B cell (primary cell): ENCODE results near the gene ANAPC4. TPM values are rescaled to one million over a fixed set of nuclear protein-coding genes. Genes with fewer than 3 reads are reported as not detected.

Experiments used
- ATAC-seq: fragments of 200-7000 bp; cut with Tn5 transposase; one replicate; pipeline ENCODE4 v1.10.0; 2021; ENCODE audit warnings: low read depth, mild to moderate bottlenecking, moderate number of reproducible peaks, moderate library complexity
- CTCF ChIA-PET: fragments of 350-600 bp; sonication (Branson Sonifier 250); formaldehyde crosslinking; loops from one replicate; lab custom pipeline; 2021; ENCODE audit warnings: antibody characterized with exemption, inconsistent platforms; lab: Charles Lee
- POLR2A ChIA-PET: fragments of 350-600 bp; sonication (Branson Sonifier 250); formaldehyde crosslinking; loops from one replicate; lab custom pipeline; 2021; ENCODE audit warnings: antibody characterized with exemption; lab: Charles Lee
- DNase-seq: peaks from one replicate; pipeline ENCODE4 v3.0.0; 2013
- H2AFZ ChIP-seq: 2 replicates; pipeline ENCODE4 v1.6.1; 2012; ENCODE audit warnings: mild to moderate bottlenecking, low read depth, low read length; ENCODE audit not compliant: insufficient read depth, poor library complexity, severe bottlenecking
- H3K27ac ChIP-seq, 2 donors: 1 replicate in 1 of 2; 2 replicates in 1 of 2; pipeline ENCODE4 v1.5.1; 2012 to 2013; ENCODE audit warnings: low read length in 2 of 2, mild to moderate bottlenecking in 2 of 2, moderate library complexity in 1 of 2
- H3K27me3 ChIP-seq, 4 experiments: fragments of 200-600 bp in 1 of 4; sonication (generic) in 1 of 4; replicated peaks in 1 of 4; 1 replicate in 2 of 4; 2 replicates in 2 of 4; pipeline versions ENCODE4 v1.6.1 to v1.7.0; 2013 to 2016; ENCODE audit warnings: low read length in 3 of 4, mild to moderate bottlenecking in 2 of 4, mixed read lengths in 1 of 4, moderate library complexity in 1 of 4; ENCODE audit not compliant: insufficient read depth in 4 of 4, control insufficient read depth in 3 of 4; ENCODE audit errors: control extremely low read depth in 1 of 4
- H3K36me3 ChIP-seq, 2 experiments: replicated peaks in 1 of 2; 1 replicate in 1 of 2; 2 replicates in 1 of 2; pipeline versions ENCODE4 v1.6.1 to v1.7.1; 2013; ENCODE audit warnings: low read length in 1 of 2; ENCODE audit not compliant: insufficient read depth in 2 of 2, control insufficient read depth in 1 of 2; ENCODE audit errors: control extremely low read depth in 1 of 2, extremely low read depth in 1 of 2
- H3K4me1 ChIP-seq, 2 donors: fragments of 200-600 bp in 1 of 2; sonication (generic) in 1 of 2; 1 replicate in 1 of 2; 2 replicates in 1 of 2; pipeline versions ENCODE4 v1.5.1 to v1.6.1; 2013 to 2017; ENCODE audit warnings: low read length in 2 of 2; ENCODE audit not compliant: control insufficient read depth in 2 of 2, insufficient read depth in 2 of 2
- H3K4me2 ChIP-seq: replicated peaks from 2 replicates; pipeline ENCODE3; 2012; ENCODE audit warnings: mild to moderate bottlenecking, low read depth, low read length; ENCODE audit not compliant: poor library complexity, severe bottlenecking
- H3K4me3 ChIP-seq, 5 experiments: fragments of 200-600 bp in 1 of 5; sonication (generic) in 1 of 5; 1 replicate in 3 of 5; 2 replicates in 2 of 5; pipeline versions ENCODE4 v1.5.1 to v1.7.0; 2011 to 2016; ENCODE audit warnings: low read length in 4 of 5, mild to moderate bottlenecking in 4 of 5, low read depth in 2 of 5, control low read depth in 1 of 5, moderate library complexity in 1 of 5; ENCODE audit not compliant: insufficient read depth in 1 of 5; ENCODE audit errors: control extremely low read depth in 1 of 5, extremely low read depth in 1 of 5
- H3K79me2 ChIP-seq: fragments of 200-600 bp; sonication (generic); one replicate; pipeline ENCODE4 v1.6.0; 2016; ENCODE audit warnings: low read length; ENCODE audit not compliant: control insufficient read depth, insufficient read depth
- H3K9ac ChIP-seq: fragments of 200-600 bp; sonication (generic); 2 replicates; pipeline ENCODE4 v1.6.1; 2017; ENCODE audit warnings: mild to moderate bottlenecking, low read length, moderate library complexity
- H3K9me3 ChIP-seq, 3 donors: one replicate each; pipeline versions ENCODE4 v1.6.1 to v1.7.1; 2013; ENCODE audit warnings: low read length in 2 of 3; ENCODE audit not compliant: control insufficient read depth in 2 of 3, insufficient read depth in 1 of 3; ENCODE audit errors: control extremely low read depth in 1 of 3
- H4K20me1 ChIP-seq: 2 replicates; pipeline ENCODE4 v1.6.0; 2012; ENCODE audit warnings: mild to moderate bottlenecking, low read length; ENCODE audit not compliant: insufficient read depth, control insufficient read depth, poor library complexity, severe bottlenecking
- H3K27ac Mint-ChIP-seq: one replicate; pipeline ENCODE4 v1.8.0; 2021; ENCODE audit warnings: mixed read lengths
- H3K27me3 Mint-ChIP-seq: one replicate; pipeline ENCODE4 v1.8.0; 2021; ENCODE audit warnings: mixed read lengths
- H3K4me1 Mint-ChIP-seq: one replicate; pipeline ENCODE4 v1.8.0; 2021; ENCODE audit warnings: mixed read lengths
- H3K4me3 Mint-ChIP-seq: one replicate; pipeline ENCODE4 v1.8.0; 2021; ENCODE audit warnings: mixed read lengths
- H3K9me3 Mint-ChIP-seq: one replicate; pipeline ENCODE4 v1.8.0; 2022; ENCODE audit warnings: mixed read lengths; ENCODE audit not compliant: insufficient read depth
- EZH2 ChIP-seq: IDR thresholded peaks from 2 replicates; pipeline ENCODE4 v1.6.1; 2012; ENCODE audit warnings: borderline replicate concordance, low read depth, mild to moderate bottlenecking, moderate library complexity, low read length; ENCODE audit not compliant: insufficient read depth, poor library complexity, severe bottlenecking
- WGBS: methylation state at CpG from one replicate; pipeline ENCODE4 v1.1.5; 2013; ENCODE audit warnings: missing lambda C conversion rate; ENCODE audit not compliant: insufficient coverage; 5-methylcytosine and 5-hydroxymethylcytosine counted together
- intact Hi-C: fragments of 100-400 bp; cut with micrococcal nuclease; formaldehyde crosslinking; loops from one replicate; pipeline ENCODE4 v1.10.0; 2022
- polyA plus RNA-seq: library from polyadenylated mRNA; depleted of rRNA; stranded (reverse); fragments of >200 nt; gene quantifications from 2 replicates; pipeline ENCODE4 v1.2.3, GENCODE V29; 2012
- total RNA-seq, 2 donors: library from RNA; stranded (reverse); fragments of 120-200 nt in 1 of 2; gene quantifications; 1 replicate in 1 of 2; 2 replicates in 1 of 2; pipeline versions ENCODE4 v1.2.3 to v1.2.4, GENCODE V29; 2013 to 2022
- TF ChIP-seq, protein P1 (sequence below): fragments of 200-600 bp; IDR thresholded peaks from one replicate; pipeline ENCODE4 v1.8.0; 2022; ENCODE audit warnings: antibody characterized with exemption, mild to moderate bottlenecking

ANAPC4 gene
- total and polyA plus RNA-seq, 2 donors (not counting 1 experiment from before 2014, with no cell fraction given), result 18.4 to 52.6 TPM

DNA sequence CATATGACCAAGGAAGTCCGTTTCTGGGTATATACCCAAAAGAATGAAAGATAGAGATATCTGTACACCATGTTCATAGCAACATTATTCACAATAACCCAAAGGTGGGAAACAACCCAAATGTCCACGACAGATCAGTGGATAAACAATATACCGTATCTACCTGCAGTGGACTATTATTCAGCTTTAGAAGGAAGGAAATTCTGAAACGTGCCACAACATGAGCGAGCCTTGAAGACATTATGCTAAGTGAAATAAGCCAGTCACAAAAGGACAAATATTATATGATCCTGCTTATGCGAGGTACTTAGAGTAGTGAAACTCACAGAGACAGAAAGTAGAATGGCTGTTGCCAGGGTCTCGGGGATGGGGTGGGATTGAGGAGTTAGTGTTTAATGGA, 75.0 kb downstream of the ANAPC4 start:
- ChIA-PET CTCF (no interaction called here), POLR2A (no interaction called here)
- H3K9me3 Mint-ChIP-seq, result no peaks in the 10 kb centered on the region
- H3K4me1 Mint-ChIP-seq, result no peaks in the 10 kb centered on the region
- Histone ChIP-seq H3K36me3 (no peaks in the 10 kb centered on the region), H3K9me3 (no peaks in the 10 kb centered on the region), H3K27me3 (no peaks in the 10 kb centered on the region), H4K20me1 (no peaks in the 10 kb centered on the region), H3K27ac (no peak overlapping the region), H3K4me3 (no peak overlapping the region), H3K9ac (no peak overlapping the region), H2AFZ (no peak overlapping the region), H3K4me2 (no peak overlapping the region), H3K4me1 (no peaks in the 10 kb centered on the region), H3K79me2 (no peaks in the 10 kb centered on the region)
- intact Hi-C loops, result no loop called here
- no peak for DNase-seq
- no peak for TF ChIP-seq EZH2
- TF ChIP-seq, protein P1, sequence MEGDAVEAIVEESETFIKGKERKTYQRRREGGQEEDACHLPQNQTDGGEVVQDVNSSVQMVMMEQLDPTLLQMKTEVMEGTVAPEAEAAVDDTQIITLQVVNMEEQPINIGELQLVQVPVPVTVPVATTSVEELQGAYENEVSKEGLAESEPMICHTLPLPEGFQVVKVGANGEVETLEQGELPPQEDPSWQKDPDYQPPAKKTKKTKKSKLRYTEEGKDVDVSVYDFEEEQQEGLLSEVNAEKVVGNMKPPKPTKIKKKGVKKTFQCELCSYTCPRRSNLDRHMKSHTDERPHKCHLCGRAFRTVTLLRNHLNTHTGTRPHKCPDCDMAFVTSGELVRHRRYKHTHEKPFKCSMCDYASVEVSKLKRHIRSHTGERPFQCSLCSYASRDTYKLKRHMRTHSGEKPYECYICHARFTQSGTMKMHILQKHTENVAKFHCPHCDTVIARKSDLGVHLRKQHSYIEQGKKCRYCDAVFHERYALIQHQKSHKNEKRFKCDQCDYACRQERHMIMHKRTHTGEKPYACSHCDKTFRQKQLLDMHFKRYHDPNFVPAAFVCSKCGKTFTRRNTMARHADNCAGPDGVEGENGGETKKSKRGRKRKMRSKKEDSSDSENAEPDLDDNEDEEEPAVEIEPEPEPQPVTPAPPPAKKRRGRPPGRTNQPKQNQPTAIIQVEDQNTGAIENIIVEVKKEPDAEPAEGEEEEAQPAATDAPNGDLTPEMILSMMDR, result no peak
- 98% methylated on average over 4 of the region's 7 CpGs for WGBS
- H3K27ac Mint-ChIP-seq, result no peak overlapping the region
- H3K4me3 Mint-ChIP-seq, result no peak overlapping the region
- no peak for ATAC-seq
- H3K27me3 Mint-ChIP-seq, result peaks cover 4% of the 10 kb centered on the region

- no peaks in the 10 kb centered on the region for H3K9me3 Mint-ChIP-seq
- intact Hi-C loops, result no loop called here
These were observed 77.4 kb downstream of the ANAPC4 start for GRCh38 chr4:25454476-25454875.

More at GRCh38 chr4:25454476-25454875, 77.4 kb downstream of the ANAPC4 start:
- Histone ChIP-seq H3K4me2 (no peak overlapping the region), H3K9me3 (no peaks in the 10 kb centered on the region), H3K9ac (no peak overlapping the region), H3K79me2 (no peaks in the 10 kb centered on the region), H3K36me3 (no peaks in the 10 kb centered on the region), H2AFZ (no peak overlapping the region), H3K27ac (no peak overlapping the region), H3K4me1 (no peaks in the 10 kb centered on the region), H3K27me3 (no peaks in the 10 kb centered on the region), H4K20me1 (no peaks in the 10 kb centered on the region), H3K4me3 (no peak overlapping the region)
- POLR2A ChIA-PET, result no interaction called here
- CTCF ChIA-PET, result no interaction called here
- no peak overlapping the region for H3K4me3 Mint-ChIP-seq
- peaks cover 4% of the 10 kb centered on the region for H3K27me3 Mint-ChIP-seq
- no peaks in the 10 kb centered on the region for H3K4me1 Mint-ChIP-seq
- no peak for DNase-seq
- TF ChIP-seq, protein P1, result no peak
- TF ChIP-seq EZH2, result no peak
- ATAC-seq, result no peak
- 100% methylated on average over 1 of the region's 1 CpG for WGBS
- H3K27ac Mint-ChIP-seq, result no peak overlapping the region
